Mucosa of rectum (tissue), 2 donors: Measurements from ENCODE around the gene INHBB.

Experiments
- H3K27ac ChIP-seq, 2 donors: one replicate each; pipeline ENCODE4 v1.7.0; 2013; ENCODE audit warnings: inconsistent platforms in 2 of 2, low read depth in 2 of 2, low read length in 2 of 2
- H3K27me3 ChIP-seq, 2 donors: one replicate each; pipeline ENCODE4 v1.7.0; 2013; ENCODE audit warnings: low read length in 2 of 2; ENCODE audit not compliant: control insufficient read depth in 2 of 2, insufficient read depth in 2 of 2
- H3K36me3 ChIP-seq, 2 donors: one replicate each; pipeline ENCODE4 v1.7.0; 2013; ENCODE audit warnings: low read length in 2 of 2; ENCODE audit not compliant: control insufficient read depth in 2 of 2, insufficient read depth in 2 of 2
- H3K4me1 ChIP-seq, 2 donors: one replicate each; pipeline ENCODE4 v1.7.0; 2013; ENCODE audit warnings: low read length in 2 of 2, mild to moderate bottlenecking in 1 of 2; ENCODE audit not compliant: control insufficient read depth in 2 of 2, insufficient read depth in 2 of 2
- H3K4me3 ChIP-seq, 2 donors: one replicate each; pipeline ENCODE4 v1.7.0; 2013; ENCODE audit warnings: low read length in 2 of 2
- H3K9ac ChIP-seq, 2 donors: one replicate each; pipeline ENCODE4 v1.7.0; 2013; ENCODE audit warnings: low read length in 2 of 2, low read depth in 1 of 2, mild to moderate bottlenecking in 1 of 2
- H3K9me3 ChIP-seq, 2 donors: one replicate each; pipeline ENCODE4 v1.7.0; 2013; ENCODE audit warnings: low read length in 2 of 2; ENCODE audit not compliant: control insufficient read depth in 2 of 2
- donor health status: healthy.
- donor health status: Normal muscosa, but diverticular disease.

INHBB gene

GRCh38 chr2:120354467-120354866, 8.5 kb downstream of the INHBB start:
- Histone ChIP-seq H3K4me3 (no peak overlapping the region), H3K9ac (no peak overlapping the region), H3K9me3 (no peaks in the 10 kb centered on the region), H3K36me3 (no peaks in the 10 kb centered on the region), H3K27me3 (peaks cover 4 to 8% of the 10 kb centered on the region in 2 donors), H3K27ac (no peak overlapping the region), H3K4me1 (no peaks in the 10 kb centered on the region)

GRCh38 chr2:120354935-120355779, 9.2 kb downstream of the INHBB start:
- peaks cover 5 to 6% of the 10 kb centered on the region in 2 donors for H3K27me3 ChIP-seq

DNA sequence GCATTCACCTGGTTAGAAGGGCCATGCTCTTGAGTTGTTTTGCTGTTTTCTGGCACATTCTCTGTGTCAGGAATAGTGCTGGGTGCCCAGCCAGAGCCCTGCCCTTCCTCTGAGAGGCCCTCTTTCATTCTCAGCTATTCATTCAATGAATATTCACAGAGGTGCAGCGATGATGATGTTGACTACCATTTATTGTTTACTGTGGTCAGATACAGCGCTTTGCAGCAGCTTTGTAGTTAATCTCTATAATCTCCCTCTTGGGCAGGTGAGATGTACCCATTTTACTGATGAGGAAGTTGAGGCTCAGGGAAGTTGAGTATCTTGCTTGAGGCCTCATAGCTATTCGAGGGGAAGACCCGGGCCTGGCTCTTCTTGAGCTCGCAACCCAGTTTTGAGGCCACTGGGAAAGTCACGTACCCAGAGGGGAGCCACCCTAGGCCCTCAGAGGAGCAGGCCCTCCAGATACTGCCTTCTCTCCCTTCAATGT, 9.9 kb downstream of the INHBB start:
- no peak overlapping the region for H3K4me3 ChIP-seq
- H3K27me3 ChIP-seq, result peaks cover 5 to 6% of the 10 kb centered on the region in 2 donors

More at GRCh38 chr2:120354935-120355779, 9.2 kb downstream of the INHBB start:
- Histone ChIP-seq H3K4me3 (no peak overlapping the region), H3K36me3 (no peaks in the 10 kb centered on the region), H3K27ac (no peak overlapping the region), H3K9me3 (no peaks in the 10 kb centered on the region), H3K9ac (no peak overlapping the region), H3K4me1 (no peaks in the 10 kb centered on the region)

GRCh38 chr2:120357768-120358167, 11.8 kb downstream of the INHBB start:
- H3K4me3 ChIP-seq, result no peak overlapping the region
- peaks cover 6 to 8% of the 10 kb centered on the region in 2 donors for H3K27me3 ChIP-seq
- H3K4me1 ChIP-seq, result no peaks in the 10 kb centered on the region
- no peaks in the 10 kb centered on the region for H3K36me3 ChIP-seq
- H3K9me3 ChIP-seq, result no peaks in the 10 kb centered on the region
- H3K9ac ChIP-seq, result no peak overlapping the region
- no peak overlapping the region for H3K27ac ChIP-seq

More for the DNA sequence above, 9.9 kb downstream of the INHBB start:
- no peaks in the 10 kb centered on the region for H3K36me3 ChIP-seq
- H3K27ac ChIP-seq, result no peak overlapping the region
- no peaks in the 10 kb centered on the region for H3K9me3 ChIP-seq
- H3K9ac ChIP-seq, result no peak overlapping the region
- H3K4me1 ChIP-seq, result no peaks in the 10 kb centered on the region

GRCh38 chr2:120358734-120359465, 13.0 kb downstream of the INHBB start:
- no peaks in the 10 kb centered on the region for H3K36me3 ChIP-seq
- H3K9ac ChIP-seq, result no peak overlapping the region
- no peak overlapping the region for H3K4me3 ChIP-seq
- no peak overlapping the region for H3K27ac ChIP-seq
- no peaks in the 10 kb centered on the region for H3K9me3 ChIP-seq
- H3K27me3 ChIP-seq, result peaks cover 6 to 8% of the 10 kb centered on the region in 2 donors
- H3K4me1 ChIP-seq, result no peaks in the 10 kb centered on the region

DNA sequence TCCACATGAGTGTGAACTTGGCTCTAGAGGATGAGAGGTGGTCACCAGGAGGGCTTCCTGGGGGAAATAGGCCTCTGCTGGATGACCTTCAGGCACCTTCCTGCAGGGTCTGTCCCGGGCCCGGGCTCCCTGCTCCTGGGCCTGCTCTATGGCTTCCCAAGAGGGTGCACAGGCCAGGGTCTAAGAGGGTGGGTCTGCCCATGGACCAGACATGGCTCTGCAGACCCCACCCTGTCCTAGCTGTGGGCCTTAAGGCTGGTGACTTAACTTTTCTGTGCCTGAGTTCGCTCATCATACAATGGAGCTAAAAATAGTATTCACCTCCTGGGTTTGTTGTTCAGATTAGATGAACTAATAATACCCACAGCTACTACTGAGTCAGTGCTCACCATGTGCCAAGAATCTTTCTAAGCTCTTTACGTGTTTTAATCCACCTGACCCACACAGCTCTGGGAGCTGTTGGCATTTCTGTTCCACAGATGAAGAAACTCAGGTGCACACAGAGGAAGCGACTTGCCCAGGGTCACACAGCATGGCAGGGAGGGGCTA, 14.4 kb downstream of the INHBB start:
- Histone ChIP-seq H3K27me3 (peaks cover 0 to 5% of the 10 kb centered on the region in 2 donors), H3K9ac (no peak overlapping the region), H3K27ac (no peak overlapping the region), H3K9me3 (no peaks in the 10 kb centered on the region), H3K36me3 (no peaks in the 10 kb centered on the region), H3K4me3 (no peak overlapping the region), H3K4me1 (no peaks in the 10 kb centered on the region)

DNA sequence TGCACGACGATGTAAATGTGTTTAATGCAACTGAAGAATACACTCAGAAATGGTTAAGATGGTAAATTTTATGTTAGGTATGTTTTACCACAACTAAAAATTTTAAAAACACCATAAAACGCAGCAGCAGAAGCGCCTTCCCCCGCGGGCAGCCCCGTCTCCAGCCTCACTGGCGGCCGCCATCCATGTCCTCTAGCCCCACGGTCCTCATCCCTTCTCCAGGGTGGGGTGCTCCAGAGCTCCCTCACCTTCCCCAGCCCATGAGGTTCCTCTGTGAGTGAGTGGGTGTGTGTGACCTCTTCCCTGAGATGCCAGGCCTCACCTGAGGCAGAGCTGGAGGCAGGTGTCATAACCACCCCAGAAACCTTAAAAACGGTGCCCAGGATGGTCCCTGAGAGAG, 17.0 kb downstream of the INHBB start:
- no peaks in the 10 kb centered on the region for H3K36me3 ChIP-seq
- H3K9me3 ChIP-seq, result no peaks in the 10 kb centered on the region
- H3K9ac ChIP-seq, result no peak overlapping the region
- no peaks in the 10 kb centered on the region for H3K4me1 ChIP-seq
- H3K27ac ChIP-seq, result no peak overlapping the region
- H3K27me3 ChIP-seq, result peaks cover 3 to 5% of the 10 kb centered on the region in 2 donors
- no peak overlapping the region for H3K4me3 ChIP-seq

DNA sequence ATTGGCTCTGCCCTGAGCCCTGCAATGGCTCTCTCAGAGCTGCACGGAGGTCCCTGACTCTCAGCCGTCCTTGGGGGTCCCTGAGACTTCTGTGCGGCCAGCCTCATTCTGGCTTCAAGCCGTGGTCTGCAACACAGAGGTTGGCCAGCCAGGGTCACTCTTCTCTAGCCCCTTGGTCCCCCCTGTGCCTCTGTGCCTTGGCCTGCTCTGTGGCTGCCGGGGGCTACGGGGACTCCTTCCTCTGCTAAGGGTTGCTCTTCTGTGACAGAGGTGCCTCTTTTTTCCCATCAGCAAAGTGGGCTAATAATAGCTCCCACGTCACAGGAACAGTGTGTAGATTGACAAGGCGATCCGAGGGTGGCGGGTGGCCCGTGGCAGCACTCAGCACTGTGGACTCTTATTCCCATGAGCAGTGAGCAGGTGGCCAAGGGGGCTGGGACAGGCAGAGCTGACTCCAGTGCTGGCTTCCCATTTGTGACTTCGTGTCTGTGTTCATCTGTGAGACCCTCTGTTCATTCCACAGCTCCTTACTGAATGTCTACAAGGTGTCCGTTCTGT, 19.4 kb downstream of the INHBB start:
- H3K4me3 ChIP-seq, result no peak overlapping the region
- H3K9ac ChIP-seq, result no peak overlapping the region
- no peaks in the 10 kb centered on the region for H3K9me3 ChIP-seq
- H3K36me3 ChIP-seq, result no peaks in the 10 kb centered on the region
- H3K27me3 ChIP-seq, result peaks cover 3% of the 10 kb centered on the region in 2 donors
- no peaks in the 10 kb centered on the region for H3K4me1 ChIP-seq
- H3K27ac ChIP-seq, result no peak overlapping the region

DNA sequence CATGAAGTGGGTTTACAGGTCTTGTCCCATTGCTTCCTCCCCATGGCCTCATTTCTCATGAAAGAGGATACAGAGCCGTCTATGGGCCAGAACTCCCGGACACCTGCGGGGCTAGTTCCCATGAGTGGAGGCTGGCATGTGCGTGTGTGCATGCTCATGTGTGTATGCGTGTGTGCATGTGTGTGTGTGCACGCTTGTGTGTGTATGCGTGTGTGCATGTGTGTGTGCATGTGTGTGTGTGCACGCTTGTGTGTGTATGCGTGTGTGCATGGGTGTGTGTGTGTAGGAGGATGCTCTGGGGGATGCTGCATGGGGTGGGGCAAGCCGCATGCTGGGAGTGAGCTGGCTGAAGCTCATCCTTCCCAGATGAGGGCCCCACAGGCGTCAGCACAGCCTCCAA, 20.8 kb downstream of the INHBB start:
- Histone ChIP-seq H3K4me1 (no peaks in the 10 kb centered on the region), H3K27me3 (peaks cover 0 to 3% of the 10 kb centered on the region in 2 donors), H3K27ac (no peak overlapping the region), H3K9ac (no peak overlapping the region), H3K9me3 (no peaks in the 10 kb centered on the region), H3K36me3 (no peaks in the 10 kb centered on the region), H3K4me3 (no peak overlapping the region)

DNA sequence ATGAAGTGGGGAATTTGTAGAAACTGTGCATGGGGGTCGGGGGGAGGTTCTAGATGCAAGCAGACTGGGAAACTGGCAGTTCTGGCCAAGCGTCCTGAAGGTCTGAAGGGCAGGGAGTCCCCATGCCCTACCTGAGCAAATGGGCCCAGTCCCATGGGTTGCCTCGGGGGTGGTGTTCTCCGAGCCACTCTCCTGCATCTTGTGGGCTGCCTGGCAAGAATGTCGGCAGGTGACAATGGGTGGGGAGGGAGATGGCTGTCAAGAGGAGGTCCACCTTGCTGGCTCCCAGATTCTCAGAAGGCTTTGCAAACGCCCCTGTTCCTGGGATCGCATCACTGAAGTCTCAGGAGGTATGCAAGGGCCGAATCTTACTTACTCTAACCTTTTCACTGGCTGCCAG, 21.3 kb downstream of the INHBB start:
- H3K4me1 ChIP-seq, result no peaks in the 10 kb centered on the region
- no peak overlapping the region for H3K9ac ChIP-seq
- H3K36me3 ChIP-seq, result no peaks in the 10 kb centered on the region
- H3K9me3 ChIP-seq, result no peaks in the 10 kb centered on the region
- H3K4me3 ChIP-seq, result no peak overlapping the region
- peaks cover 0 to 3% of the 10 kb centered on the region in 2 donors for H3K27me3 ChIP-seq
- H3K27ac ChIP-seq, result no peak overlapping the region
